C4-2B (cell line): ENCODE data around the gene EPN3.

ENCODE experiments used
- CTCF ChIP-seq: fragments of 450-650 bp; conservative IDR thresholded peaks from 2 replicates; pipeline ENCODE4 v1.5.1; 2017; ENCODE audit warnings: mild to moderate bottlenecking
- ZFX ChIP-seq: fragments of 450-650 bp; IDR thresholded peaks from 2 replicates; pipeline ENCODE4 v1.6.1; 2017

GRCh38 chr17:50562242-50563091 lies 29.9 kb downstream of the EPN3 start:
- TF ChIP-seq CTCF (no peak), ZFX (no peak)
